SKM-1 treated with dmso at 0.1 percent for 144 hours (cell line): Measurements from ENCODE around the gene ZCCHC4.

Experiments
- DNase-seq: peaks from one replicate; lab custom pipeline; 2025; ENCODE audit not compliant: unreplicated experiment; lab: John Stamatoyannopoulos, UW

The ZCCHC4 gene, protein sequence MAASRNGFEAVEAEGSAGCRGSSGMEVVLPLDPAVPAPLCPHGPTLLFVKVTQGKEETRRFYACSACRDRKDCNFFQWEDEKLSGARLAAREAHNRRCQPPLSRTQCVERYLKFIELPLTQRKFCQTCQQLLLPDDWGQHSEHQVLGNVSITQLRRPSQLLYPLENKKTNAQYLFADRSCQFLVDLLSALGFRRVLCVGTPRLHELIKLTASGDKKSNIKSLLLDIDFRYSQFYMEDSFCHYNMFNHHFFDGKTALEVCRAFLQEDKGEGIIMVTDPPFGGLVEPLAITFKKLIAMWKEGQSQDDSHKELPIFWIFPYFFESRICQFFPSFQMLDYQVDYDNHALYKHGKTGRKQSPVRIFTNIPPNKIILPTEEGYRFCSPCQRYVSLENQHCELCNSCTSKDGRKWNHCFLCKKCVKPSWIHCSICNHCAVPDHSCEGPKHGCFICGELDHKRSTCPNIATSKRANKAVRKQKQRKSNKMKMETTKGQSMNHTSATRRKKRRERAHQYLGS

GRCh38 chr4:25312496-25313200 lies at the start of gene ZCCHC4:
TSS of gene ZCCHC4 (plus strand) at chr4:25312774. CDS start at chr4:25312810, 36 bp downstream.
- peak; percentile 62 for DNase-seq

- no peak for DNase-seq
Observed at GRCh38 chr4:25271866-25272265, 40.7 kb upstream of the ZCCHC4 start.

DNA sequence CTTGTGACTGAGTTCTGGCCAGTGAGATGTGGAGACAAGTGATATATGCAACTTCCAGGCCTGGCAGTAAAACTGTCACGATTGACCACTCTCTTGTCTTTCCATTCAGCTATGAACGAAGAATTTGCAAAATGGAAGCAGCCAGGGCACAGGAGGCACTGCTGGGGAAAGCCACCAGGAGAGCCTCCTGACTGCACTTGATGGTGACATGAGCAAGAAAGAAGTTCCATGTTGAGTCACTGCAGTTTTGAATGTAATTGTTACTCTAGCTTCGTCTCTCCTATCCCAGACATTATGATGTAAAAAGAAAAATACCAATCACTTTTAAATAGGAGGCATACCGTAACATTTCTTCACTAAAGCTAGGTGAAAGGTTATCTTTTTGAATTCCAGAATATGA lies 32.4 kb upstream of the ZCCHC4 start:
- no peak for DNase-seq

DNA sequence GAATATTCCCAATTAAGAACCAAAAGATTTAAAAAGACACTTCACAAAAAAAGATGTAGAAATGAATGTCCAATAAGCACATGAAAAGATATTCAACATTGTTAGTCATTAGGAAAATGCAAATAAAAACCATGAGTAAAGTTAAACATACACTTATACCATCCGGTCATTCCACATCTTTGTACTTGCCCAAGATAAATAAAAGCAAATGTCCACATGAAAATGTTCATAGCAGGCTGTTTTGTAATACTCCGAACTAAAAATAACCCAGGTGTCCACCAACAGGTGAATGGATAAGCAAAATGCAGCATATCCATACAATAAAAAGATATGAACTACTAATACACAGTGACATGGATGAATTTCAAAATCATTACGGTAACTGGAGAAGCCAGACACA lies 28.6 kb upstream of the ZCCHC4 start:
- DNase-seq = no peak

- DNase-seq = no peak
Observed at GRCh38 chr4:25284466-25284865, 28.1 kb upstream of the ZCCHC4 start.

- no peak for DNase-seq
Observed at GRCh38 chr4:25290490-25291067, 22.0 kb upstream of the ZCCHC4 start.

- no peak for DNase-seq
Observed at GRCh38 chr4:25291158-25291733, 21.3 kb upstream of the ZCCHC4 start.

GRCh38 chr4:25297528-25298242 lies 14.9 kb upstream of the ZCCHC4 start:
- DNase-seq = no peak

GRCh38 chr4:25299476-25300203 lies 12.9 kb upstream of the ZCCHC4 start:
- no peak for DNase-seq

- no peak for DNase-seq
Observed at GRCh38 chr4:25301471-25301870, 11.1 kb upstream of the ZCCHC4 start.

- DNase-seq = no peak
Observed at GRCh38 chr4:25302626-25303025, 9.9 kb upstream of the ZCCHC4 start.

DNA sequence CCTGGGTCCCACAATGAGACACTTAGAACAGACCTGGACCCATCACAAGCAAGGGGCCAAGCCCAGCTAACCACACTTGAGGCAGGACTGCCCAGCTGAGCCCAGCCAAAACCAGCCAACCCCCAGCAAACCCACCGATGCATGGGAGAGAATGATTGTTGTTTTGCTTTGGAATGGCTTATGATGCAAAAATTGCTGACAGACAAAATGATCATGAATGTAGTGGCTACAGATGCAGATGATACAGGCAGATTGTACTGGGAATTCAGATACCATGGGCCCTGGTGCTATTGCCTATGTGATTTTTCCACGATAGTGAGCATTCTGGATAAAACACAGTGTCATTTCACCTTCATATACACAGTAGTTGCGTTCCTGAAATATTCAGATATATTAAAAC lies 9.0 kb upstream of the ZCCHC4 start:
- DNase-seq = no peak

- no peak for DNase-seq
Observed at GRCh38 chr4:25306518-25307057, 6.0 kb upstream of the ZCCHC4 start.

DNA sequence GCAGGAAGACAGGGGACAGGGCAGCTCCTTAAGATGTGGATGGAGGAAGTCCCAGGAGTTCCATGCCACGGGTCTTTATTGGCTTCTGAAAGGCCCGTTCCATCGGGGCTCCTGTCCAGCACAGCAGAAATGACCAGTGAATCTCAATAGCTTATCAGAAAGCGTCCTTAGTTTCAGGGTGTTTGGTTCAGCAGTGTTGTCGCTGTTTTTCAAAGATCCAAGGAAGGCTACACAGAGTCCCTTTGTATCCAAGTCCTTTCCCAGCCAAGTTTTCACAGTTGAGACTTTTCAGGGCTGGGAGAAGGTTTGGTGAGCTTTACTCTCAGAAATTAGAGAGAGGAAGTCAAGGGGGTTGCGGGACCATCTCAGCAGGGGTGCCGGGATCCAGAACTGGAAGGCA lies 5.0 kb upstream of the ZCCHC4 start:
- no peak for DNase-seq

- peak; percentile 27 for DNase-seq
Observed at GRCh38 chr4:25308306-25308705, 4.3 kb upstream of the ZCCHC4 start.

- DNase-seq = no peak
Observed at GRCh38 chr4:25308761-25309160, 3.8 kb upstream of the ZCCHC4 start.

DNA sequence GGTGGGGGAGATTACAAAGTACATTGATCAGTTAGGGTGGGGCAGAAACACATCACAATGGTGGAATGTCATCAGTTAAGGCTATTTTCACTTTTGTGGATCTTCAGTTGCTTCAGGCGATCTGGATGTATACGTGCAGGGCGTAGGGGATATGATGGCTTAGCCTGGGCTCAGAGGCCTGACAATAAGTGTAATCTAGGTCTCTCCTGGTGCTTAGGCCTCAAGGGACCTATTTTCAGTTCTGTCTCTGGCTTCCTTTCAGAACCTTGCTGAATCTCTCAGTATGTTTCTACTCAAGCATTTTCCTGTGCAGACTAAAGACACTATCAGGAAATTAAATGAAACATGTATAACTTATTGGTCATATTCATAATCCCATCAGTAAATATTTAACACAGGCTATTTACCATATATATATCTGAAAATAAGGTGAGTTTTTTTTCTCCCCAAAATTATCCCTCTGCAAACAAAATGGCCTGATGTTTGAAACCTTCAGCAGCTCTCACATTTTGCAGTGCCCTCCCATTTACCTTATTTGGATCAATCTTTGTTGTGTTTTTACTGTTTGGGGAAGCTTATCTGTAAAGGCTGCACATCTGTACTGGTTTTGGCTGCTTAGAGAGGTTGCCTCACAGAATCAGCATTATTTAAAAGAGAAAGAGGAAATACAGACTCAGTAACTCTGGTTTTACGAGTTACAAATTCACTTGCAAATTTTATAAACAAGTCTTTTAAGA lies 2.3 kb upstream of the ZCCHC4 start:
- peak; percentile 32 for DNase-seq

DNA sequence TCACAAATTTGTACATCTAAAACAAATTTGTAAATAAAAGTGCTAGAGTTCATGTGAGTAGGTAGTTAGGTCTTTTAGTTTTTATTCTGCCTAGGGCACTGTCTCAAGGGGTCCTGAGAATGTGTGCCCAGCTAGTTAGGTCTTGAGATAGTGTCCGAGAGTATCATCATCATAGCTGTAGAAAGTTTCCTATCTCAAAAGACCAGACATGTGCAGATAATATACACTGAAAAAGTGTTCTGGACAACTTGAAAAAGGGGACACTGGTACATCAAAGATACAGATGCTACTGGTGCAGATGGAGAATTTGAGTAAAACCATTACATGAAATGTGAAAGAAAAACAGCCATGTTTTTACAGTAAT lies 1.8 kb upstream of the ZCCHC4 start:
- DNase-seq = no peak

GRCh38 chr4:25313201-25313895 lies 774 bp downstream of the ZCCHC4 start:
- DNase-seq = no peak
